Measurements from ENCODE around the gene SYT2. TPM values are rescaled to one million over a fixed set of nuclear protein-coding genes. Genes with fewer than 3 reads are reported as not detected.

SYT2 gene
- total RNA-seq, 1 donor from 2014 or later = 11.9 TPM

DNA sequence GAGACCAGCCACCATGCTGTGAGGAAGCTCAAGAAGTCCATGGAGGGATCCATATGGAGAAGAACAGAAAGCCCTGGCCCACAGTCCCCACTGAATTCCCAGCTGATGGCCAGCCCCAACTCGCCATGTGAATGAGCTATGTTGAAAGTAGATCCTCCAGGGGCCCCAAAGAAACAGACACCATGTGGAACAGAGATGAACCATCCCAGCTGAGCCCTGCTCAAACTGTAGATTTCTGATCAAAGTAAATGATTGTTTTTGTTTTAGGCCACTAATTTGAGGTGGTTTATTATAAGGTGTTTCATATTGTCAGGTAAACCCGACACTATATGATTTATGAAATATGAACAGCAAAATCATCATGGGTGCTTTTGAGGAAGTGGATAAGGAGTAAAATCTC is 32.8 kb downstream of the SYT2 start:
- H3K4me3 Mint-ChIP-seq = no peak overlapping the region
- H3K4me1 Mint-ChIP-seq (ENCODE audit: unreplicated experiment) = no peaks in the 10 kb centered on the region
- H3K27me3 Mint-ChIP-seq = peaks cover 19% of the 10 kb centered on the region
- DNase-seq (ENCODE audit: extremely low spot score, unreplicated experiment) = no peak
- peaks cover 5% of the 10 kb centered on the region for H3K36me3 Mint-ChIP-seq
- TF ChIP-seq, protein P1, sequence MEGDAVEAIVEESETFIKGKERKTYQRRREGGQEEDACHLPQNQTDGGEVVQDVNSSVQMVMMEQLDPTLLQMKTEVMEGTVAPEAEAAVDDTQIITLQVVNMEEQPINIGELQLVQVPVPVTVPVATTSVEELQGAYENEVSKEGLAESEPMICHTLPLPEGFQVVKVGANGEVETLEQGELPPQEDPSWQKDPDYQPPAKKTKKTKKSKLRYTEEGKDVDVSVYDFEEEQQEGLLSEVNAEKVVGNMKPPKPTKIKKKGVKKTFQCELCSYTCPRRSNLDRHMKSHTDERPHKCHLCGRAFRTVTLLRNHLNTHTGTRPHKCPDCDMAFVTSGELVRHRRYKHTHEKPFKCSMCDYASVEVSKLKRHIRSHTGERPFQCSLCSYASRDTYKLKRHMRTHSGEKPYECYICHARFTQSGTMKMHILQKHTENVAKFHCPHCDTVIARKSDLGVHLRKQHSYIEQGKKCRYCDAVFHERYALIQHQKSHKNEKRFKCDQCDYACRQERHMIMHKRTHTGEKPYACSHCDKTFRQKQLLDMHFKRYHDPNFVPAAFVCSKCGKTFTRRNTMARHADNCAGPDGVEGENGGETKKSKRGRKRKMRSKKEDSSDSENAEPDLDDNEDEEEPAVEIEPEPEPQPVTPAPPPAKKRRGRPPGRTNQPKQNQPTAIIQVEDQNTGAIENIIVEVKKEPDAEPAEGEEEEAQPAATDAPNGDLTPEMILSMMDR (conservative IDR thresholded peaks at IDR 0.05) = no peak
- H3K27ac Mint-ChIP-seq = no peak overlapping the region
- H3K9me3 Mint-ChIP-seq = no peaks in the 10 kb centered on the region

DNA sequence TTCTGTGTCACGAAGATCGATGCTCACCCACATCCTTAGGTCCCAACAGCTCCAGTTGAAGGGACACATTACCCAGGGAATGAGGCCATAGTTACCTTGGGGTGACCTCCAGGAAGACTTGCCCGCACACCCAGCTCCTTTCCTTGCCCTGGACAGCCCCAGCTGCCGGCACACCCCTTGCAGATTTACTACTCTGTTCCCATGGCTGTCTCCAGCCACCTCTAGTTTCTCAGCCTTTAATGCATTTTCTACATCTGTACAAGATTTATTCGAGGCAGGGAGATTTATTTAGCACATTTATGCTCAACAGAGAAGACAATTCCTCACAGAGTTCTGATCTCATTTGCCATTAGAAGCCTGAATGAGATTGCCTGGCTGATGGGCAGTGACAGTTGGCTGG is 36.7 kb downstream of the SYT2 start:
- H3K36me3 Mint-ChIP-seq = peaks cover 5% of the 10 kb centered on the region
- peaks cover 10% of the 10 kb centered on the region for H3K4me1 Mint-ChIP-seq (ENCODE audit: unreplicated experiment)
- no peaks in the 10 kb centered on the region for H3K9me3 Mint-ChIP-seq
- DNase-seq (ENCODE audit: extremely low spot score, unreplicated experiment) = no peak
- TF ChIP-seq, protein P1 (conservative IDR thresholded peaks at IDR 0.05) = no peak
- no peak overlapping the region for H3K27ac Mint-ChIP-seq
- H3K27me3 Mint-ChIP-seq = peaks cover 11% of the 10 kb centered on the region
- no peak overlapping the region for H3K4me3 Mint-ChIP-seq

DNA sequence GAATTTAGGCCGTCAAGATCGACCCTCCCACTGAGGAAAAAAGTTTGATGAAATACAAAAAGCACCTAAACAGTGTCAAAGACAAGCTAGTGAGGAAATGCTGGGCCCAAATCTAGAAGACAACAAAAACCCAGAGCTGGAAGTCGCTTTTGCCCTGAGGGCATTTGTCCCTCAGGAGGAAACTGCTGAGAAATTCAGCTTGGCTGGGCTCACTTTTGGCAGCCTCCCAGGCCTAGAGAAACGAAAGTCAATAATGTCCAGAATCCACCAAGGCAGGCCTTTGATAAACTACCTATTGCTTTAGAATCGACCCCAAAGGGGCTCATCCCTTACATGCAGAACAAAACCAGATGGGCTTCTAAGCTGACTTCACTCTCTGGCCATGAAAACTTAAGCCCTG is 38.9 kb downstream of the SYT2 start:
- H3K36me3 Mint-ChIP-seq = peaks cover 3% of the 10 kb centered on the region

DNA sequence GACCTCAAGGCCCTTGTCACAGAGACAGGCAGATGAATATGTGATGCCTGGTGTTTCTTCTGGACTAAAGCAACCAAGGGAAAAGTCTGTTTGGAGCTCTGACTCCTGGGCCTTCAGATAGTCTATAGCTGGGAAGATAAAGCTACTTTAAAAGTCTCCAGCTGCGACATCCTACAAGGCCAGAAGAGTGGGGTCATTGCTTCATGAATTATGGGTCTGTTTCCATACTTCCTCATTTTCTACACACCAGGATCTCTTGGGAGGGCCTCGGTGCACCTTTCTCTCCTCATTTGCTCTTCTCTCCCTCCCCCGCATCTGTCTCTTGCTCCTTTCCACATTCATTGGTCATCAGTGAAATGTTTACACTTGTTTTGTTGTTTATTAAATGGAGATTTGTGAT is 44.8 kb downstream of the SYT2 start:
- H3K4me1 Mint-ChIP-seq (ENCODE audit: unreplicated experiment) = peaks cover 5% of the 10 kb centered on the region
- no peak for DNase-seq (ENCODE audit: extremely low spot score, unreplicated experiment)
- no peak overlapping the region for H3K4me3 Mint-ChIP-seq
- no peaks in the 10 kb centered on the region for H3K9me3 Mint-ChIP-seq
- no peak overlapping the region for H3K27ac Mint-ChIP-seq
- no peaks in the 10 kb centered on the region for H3K36me3 Mint-ChIP-seq
- H3K27me3 Mint-ChIP-seq = peaks cover 30% of the 10 kb centered on the region
- TF ChIP-seq, protein P1 (conservative IDR thresholded peaks at IDR 0.05) = no peak

More for the DNA sequence above, 38.9 kb downstream of the SYT2 start:
- Mint-ChIP-seq H3K27me3 (peaks cover 7% of the 10 kb centered on the region), H3K27ac (no peak overlapping the region), H3K9me3 (no peaks in the 10 kb centered on the region), H3K4me1 (ENCODE audit: unreplicated experiment) (peaks cover 10% of the 10 kb centered on the region), H3K4me3 (no peak overlapping the region)
- TF ChIP-seq, protein P1 (conservative IDR thresholded peaks at IDR 0.05) = no peak
- no peak for DNase-seq (ENCODE audit: extremely low spot score, unreplicated experiment)

DNA sequence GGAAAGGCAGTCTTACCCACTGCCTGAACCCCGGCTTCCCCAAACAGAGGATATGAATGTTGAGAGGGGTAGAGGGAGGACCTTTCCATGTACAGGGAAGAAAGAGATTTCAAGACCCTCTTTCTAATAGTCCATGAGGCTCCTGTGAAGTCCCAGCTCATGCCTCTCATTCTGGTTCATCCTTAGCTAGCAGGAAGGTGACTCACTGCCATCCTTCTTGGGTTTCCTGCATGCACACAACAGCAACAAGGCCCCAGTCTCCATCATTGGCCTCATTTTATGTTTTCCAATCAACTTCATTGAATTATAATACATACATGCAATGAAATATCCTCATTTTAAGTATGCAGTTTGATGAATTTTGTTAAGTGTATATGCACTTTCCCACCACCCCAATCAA is 46.2 kb downstream of the SYT2 start:
- TF ChIP-seq, protein P1 (conservative IDR thresholded peaks at IDR 0.05) = no peak
- Mint-ChIP-seq H3K27me3 (peaks cover 36% of the 10 kb centered on the region), H3K9me3 (no peaks in the 10 kb centered on the region), H3K4me3 (no peak overlapping the region), H3K36me3 (no peaks in the 10 kb centered on the region), H3K27ac (no peak overlapping the region), H3K4me1 (ENCODE audit: unreplicated experiment) (peaks cover 12% of the 10 kb centered on the region)
- no peak for DNase-seq (ENCODE audit: extremely low spot score, unreplicated experiment)

DNA sequence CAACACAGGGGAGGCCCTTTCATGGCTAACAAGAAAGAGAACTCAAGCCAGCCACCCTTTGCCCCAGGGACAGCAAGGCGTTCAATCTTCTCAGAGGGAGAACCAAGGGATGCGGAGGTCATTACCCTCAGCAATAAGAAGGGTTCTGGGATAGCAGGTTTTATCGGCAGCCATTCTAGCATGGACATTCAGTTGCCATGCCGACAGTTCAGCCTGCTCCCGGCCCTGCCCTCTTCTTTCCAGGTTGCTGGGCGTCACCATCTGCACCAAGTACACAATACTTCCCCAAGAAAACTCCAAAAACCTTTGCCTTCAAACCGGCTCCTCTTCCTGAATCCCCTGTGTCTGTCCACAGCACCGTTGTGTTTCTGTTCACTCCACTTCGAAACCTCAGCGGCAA is 47.1 kb downstream of the SYT2 start:
- no peak overlapping the region for H3K27ac Mint-ChIP-seq
- no peaks in the 10 kb centered on the region for H3K36me3 Mint-ChIP-seq
- no peak overlapping the region for H3K4me3 Mint-ChIP-seq
- H3K9me3 Mint-ChIP-seq = no peaks in the 10 kb centered on the region
- no peak for DNase-seq (ENCODE audit: extremely low spot score, unreplicated experiment)
- H3K4me1 Mint-ChIP-seq (ENCODE audit: unreplicated experiment) = peaks cover 18% of the 10 kb centered on the region
- TF ChIP-seq, protein P1 (conservative IDR thresholded peaks at IDR 0.05) = no peak
- H3K27me3 Mint-ChIP-seq = peaks cover 42% of the 10 kb centered on the region
